GM19372 (cell line): ENCODE data around the gene MSH3.
"Not testable (repeated sequence)": the region's sequence is repeated elsewhere in the genome, so short reads cannot be mapped to it uniquely, and the experiment has no call there.

Experiments used
- ATAC-seq: cut with Tn5 transposase; IDR thresholded peaks from one replicate; pipeline ENCODE4 v1.9.1; 2021; ENCODE audit warnings: mild to moderate bottlenecking, low read depth, moderate library complexity; ENCODE audit not compliant: unreplicated experiment

MSH3 gene

GRCh38 chr5:80747922-80748321 is 93.5 kb downstream of the MSH3 start:
- no peak for ATAC-seq

- no peak for ATAC-seq
Measured at GRCh38 chr5:80752427-80752826, 98.0 kb downstream of the MSH3 start.

- ATAC-seq = no peak
Measured at GRCh38 chr5:80753712-80754111, 99.3 kb downstream of the MSH3 start.

GRCh38 chr5:80754900-80755299 is 100.4 kb downstream of the MSH3 start:
- no peak for ATAC-seq

- peak; percentile 99 for ATAC-seq
Measured at GRCh38 chr5:80755626-80756025, 101.2 kb downstream of the MSH3 start.

GRCh38 chr5:80756292-80756691 is 101.8 kb downstream of the MSH3 start:
- no peak for ATAC-seq

GRCh38 chr5:80757290-80757689 is 102.8 kb downstream of the MSH3 start:
- no peak for ATAC-seq

- no peak for ATAC-seq
Measured at GRCh38 chr5:80759866-80760577, 105.6 kb downstream of the MSH3 start.

- ATAC-seq = no peak
Measured at GRCh38 chr5:80760680-80761079, 106.2 kb downstream of the MSH3 start.

- ATAC-seq = no peak
Measured at GRCh38 chr5:80761176-80761575, 106.7 kb downstream of the MSH3 start.

- ATAC-seq = no peak
Measured at GRCh38 chr5:80761966-80762365, 107.5 kb downstream of the MSH3 start.

GRCh38 chr5:80762573-80762972 is 108.1 kb downstream of the MSH3 start:
- ATAC-seq = no peak

- no peak for ATAC-seq
Measured at GRCh38 chr5:80763211-80763610, 108.8 kb downstream of the MSH3 start.

GRCh38 chr5:80763873-80764647 is 109.6 kb downstream of the MSH3 start:
- no peak for ATAC-seq

GRCh38 chr5:80764786-80765185 is 110.3 kb downstream of the MSH3 start:
- ATAC-seq = no peak

GRCh38 chr5:80777347-80778287 is 123.2 kb downstream of the MSH3 start:
- ATAC-seq = no peak

GRCh38 chr5:80780024-80780423 is 125.6 kb downstream of the MSH3 start:
- ATAC-seq = no peak

GRCh38 chr5:80780761-80781285 is 126.4 kb downstream of the MSH3 start:
- ATAC-seq = no peak

GRCh38 chr5:80781356-80781755 is 126.9 kb downstream of the MSH3 start:
- ATAC-seq = no peak

- no peak for ATAC-seq
Measured at GRCh38 chr5:80782626-80783025, 128.2 kb downstream of the MSH3 start.

- not testable (repeated sequence) for ATAC-seq
Measured at GRCh38 chr5:80783751-80784150, 129.3 kb downstream of the MSH3 start.
